ENCODE data around the gene RHOU. TPM values are rescaled to one million over a fixed set of nuclear protein-coding genes. Genes with fewer than 3 reads are reported as not detected.
A peak's percentile ranks its signal among the peaks of the same experiment; 100 is the strongest.

Gene RHOU
- total and polyA plus RNA-seq, 2 of the 13 experiments (the other 11 are each of a cell fraction or from before 2014, with no cell fraction given): 11.9 to 18.5 TPM

DNA sequence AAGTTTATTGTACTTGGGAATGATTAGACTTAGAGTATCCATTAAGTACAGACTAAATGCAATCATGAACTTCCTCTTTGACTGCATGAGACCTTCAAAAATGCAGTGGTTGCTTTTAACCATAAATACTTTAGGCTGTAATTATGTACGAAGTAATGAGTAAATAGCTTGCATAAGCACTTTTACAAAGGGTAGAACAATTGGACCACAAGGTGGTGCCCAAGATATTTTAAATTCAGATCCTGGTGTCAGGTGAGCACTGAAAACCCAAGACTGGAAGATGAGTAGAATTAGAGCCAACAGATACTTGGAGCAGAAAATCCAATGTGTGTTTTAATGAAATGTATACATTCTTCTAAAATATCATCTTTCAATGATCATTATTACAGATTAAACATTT, 43.4 kb upstream of the RHOU start:
- no peaks in the 10 kb centered on the region for H3K9me3 ChIP-seq (ENCODE audit: low read length)
- in situ Hi-C loops (cut with HindIII; ENCODE audit: extremely low pct_ligation_motif_present, low pct_unique_long_range_greater_than_20kb): loop anchor here (10.0 kb wide), 2 partner anchors 463 to 543 kb away; no protein-coding TSS in a partner anchor
- ATAC-seq (0 out of 3 replicates have a peak, but pooled peaks have one; percentile 40), DNase-seq (ENCODE audit: low spot score) (peak; percentile 72), FAIRE-seq (peak; percentile 28)
- no peaks in the 10 kb centered on the region for H3K79me2 ChIP-seq (ENCODE audit: insufficient read depth, low read length)
- H3K4me3 ChIP-seq (replicated peaks in 1 of 3; ENCODE audit: insufficient read depth in 1 of 3, low read depth in 2 of 3, low read length in 3 of 3): no peak overlapping the region
- 0% methylated on average over 1 of the region's 1 CpG for WGBS (ENCODE audit: low lambda C conversion rate)
- H3K27ac ChIP-seq (ENCODE audit: extremely low read length, insufficient read depth, low read length): no peak overlapping the region
- ChIA-PET POLR2A (no interaction called here), CTCF (ENCODE audit: low intra/inter-chr PET ratio, low total read pairs) (interaction anchor here (0.8 to 1.3 kb wide), 3 partner anchors 464 to 565 kb away, joined by 3 to 6 read pairs (median 3); no protein-coding TSS in a partner anchor)
- H3K27me3 ChIP-seq (ENCODE audit: control insufficient read depth in 1 of 2, insufficient read depth in 2 of 2, low read length in 2 of 2): no peaks in the 10 kb centered on the region; a peak in 1 of 5 replicates
- no TSS peak for BruUV-seq (replicated peaks)
- H3K36me3 ChIP-seq (replicated peaks in 1 of 2; ENCODE audit: control insufficient read depth in 1 of 2, insufficient read depth in 2 of 2, low read length in 2 of 2): no peaks in the 10 kb centered on the region
- no peaks in the 10 kb centered on the region for H4K20me1 ChIP-seq (ENCODE audit: insufficient read depth, low read length)
- no peak overlapping the region for H3K9ac ChIP-seq (ENCODE audit: insufficient read depth, low read depth, low read length)
- no peak overlapping the region for H3K4me2 ChIP-seq (ENCODE audit: low read depth, low read length)
- H2AFZ ChIP-seq (ENCODE audit: low read length): no peak overlapping the region
- peaks cover 17% of the 10 kb centered on the region; the same call in 1 of the 2 replicates for H3K4me1 ChIP-seq (ENCODE audit: insufficient read depth, low read length)
- intact Hi-C loops (cut with micrococcal nuclease; ENCODE audit: unreplicated experiment): loop anchor here (2.0 to 10.0 kb wide), 3 partner anchors 457 to 563 kb away; no protein-coding TSS in a partner anchor
- TF ChIP-seq SMYD3 (CRISPR knock-in tag; IDR thresholded peaks at IDR 0.05): no peak
- TF ChIP-seq, protein P1, sequence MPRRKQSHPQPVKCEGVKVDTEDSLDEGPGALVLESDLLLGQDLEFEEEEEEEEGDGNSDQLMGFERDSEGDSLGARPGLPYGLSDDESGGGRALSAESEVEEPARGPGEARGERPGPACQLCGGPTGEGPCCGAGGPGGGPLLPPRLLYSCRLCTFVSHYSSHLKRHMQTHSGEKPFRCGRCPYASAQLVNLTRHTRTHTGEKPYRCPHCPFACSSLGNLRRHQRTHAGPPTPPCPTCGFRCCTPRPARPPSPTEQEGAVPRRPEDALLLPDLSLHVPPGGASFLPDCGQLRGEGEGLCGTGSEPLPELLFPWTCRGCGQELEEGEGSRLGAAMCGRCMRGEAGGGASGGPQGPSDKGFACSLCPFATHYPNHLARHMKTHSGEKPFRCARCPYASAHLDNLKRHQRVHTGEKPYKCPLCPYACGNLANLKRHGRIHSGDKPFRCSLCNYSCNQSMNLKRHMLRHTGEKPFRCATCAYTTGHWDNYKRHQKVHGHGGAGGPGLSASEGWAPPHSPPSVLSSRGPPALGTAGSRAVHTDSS (CRISPR knock-in tag; conservative IDR thresholded peaks at IDR 0.05): no peak
- no peak for TF ChIP-seq ZNF569 (CRISPR knock-in tag; IDR thresholded peaks at IDR 0.05; ENCODE audit: borderline replicate concordance)
- TF ChIP-seq ZNF263 (CRISPR knock-in tag; IDR thresholded peaks at IDR 0.05): no peak
- peak; percentile 39; the same call in 1 of the 2 replicates for TF ChIP-seq RFX5 (IDR thresholded peaks at IDR 0.05; ENCODE audit: low read depth, low read length)
- no peak for TF ChIP-seq ZNF589 (CRISPR knock-in tag; conservative IDR thresholded peaks at IDR 0.05)
- TF ChIP-seq, protein P2, sequence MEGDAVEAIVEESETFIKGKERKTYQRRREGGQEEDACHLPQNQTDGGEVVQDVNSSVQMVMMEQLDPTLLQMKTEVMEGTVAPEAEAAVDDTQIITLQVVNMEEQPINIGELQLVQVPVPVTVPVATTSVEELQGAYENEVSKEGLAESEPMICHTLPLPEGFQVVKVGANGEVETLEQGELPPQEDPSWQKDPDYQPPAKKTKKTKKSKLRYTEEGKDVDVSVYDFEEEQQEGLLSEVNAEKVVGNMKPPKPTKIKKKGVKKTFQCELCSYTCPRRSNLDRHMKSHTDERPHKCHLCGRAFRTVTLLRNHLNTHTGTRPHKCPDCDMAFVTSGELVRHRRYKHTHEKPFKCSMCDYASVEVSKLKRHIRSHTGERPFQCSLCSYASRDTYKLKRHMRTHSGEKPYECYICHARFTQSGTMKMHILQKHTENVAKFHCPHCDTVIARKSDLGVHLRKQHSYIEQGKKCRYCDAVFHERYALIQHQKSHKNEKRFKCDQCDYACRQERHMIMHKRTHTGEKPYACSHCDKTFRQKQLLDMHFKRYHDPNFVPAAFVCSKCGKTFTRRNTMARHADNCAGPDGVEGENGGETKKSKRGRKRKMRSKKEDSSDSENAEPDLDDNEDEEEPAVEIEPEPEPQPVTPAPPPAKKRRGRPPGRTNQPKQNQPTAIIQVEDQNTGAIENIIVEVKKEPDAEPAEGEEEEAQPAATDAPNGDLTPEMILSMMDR (CRISPR knock-in tag; IDR thresholded peaks at IDR 0.05): peak; percentile 60
- TF ChIP-seq SMC3 (IDR thresholded peaks at IDR 0.05; ENCODE audit: low read length): peak; percentile 56; the same call in 1 of the 2 replicates
- no peak for TF ChIP-seq RBM39 (IDR thresholded peaks at IDR 0.05; ENCODE audit: low read depth, low read length, poor library complexity, severe bottlenecking)
- TF ChIP-seq FOXA1 (IDR thresholded peaks at IDR 0.05): no peak
- peak; percentile 32; the same call in 1 of the 2 replicates for TF ChIP-seq FOXA1 (CRISPR knock-in tag; IDR thresholded peaks at IDR 0.05)
- peak; percentile 38; the same call in 1 of the 2 replicates for TF ChIP-seq ZFP36L1 (CRISPR knock-in tag; IDR thresholded peaks at IDR 0.05)
- no peak for TF ChIP-seq EZH2 (conservative IDR thresholded peaks at IDR 0.05; ENCODE audit: low read depth, low read length)
- no peak for TF ChIP-seq RBAK (CRISPR knock-in tag; IDR thresholded peaks at IDR 0.05)
- TF ChIP-seq, protein P3, sequence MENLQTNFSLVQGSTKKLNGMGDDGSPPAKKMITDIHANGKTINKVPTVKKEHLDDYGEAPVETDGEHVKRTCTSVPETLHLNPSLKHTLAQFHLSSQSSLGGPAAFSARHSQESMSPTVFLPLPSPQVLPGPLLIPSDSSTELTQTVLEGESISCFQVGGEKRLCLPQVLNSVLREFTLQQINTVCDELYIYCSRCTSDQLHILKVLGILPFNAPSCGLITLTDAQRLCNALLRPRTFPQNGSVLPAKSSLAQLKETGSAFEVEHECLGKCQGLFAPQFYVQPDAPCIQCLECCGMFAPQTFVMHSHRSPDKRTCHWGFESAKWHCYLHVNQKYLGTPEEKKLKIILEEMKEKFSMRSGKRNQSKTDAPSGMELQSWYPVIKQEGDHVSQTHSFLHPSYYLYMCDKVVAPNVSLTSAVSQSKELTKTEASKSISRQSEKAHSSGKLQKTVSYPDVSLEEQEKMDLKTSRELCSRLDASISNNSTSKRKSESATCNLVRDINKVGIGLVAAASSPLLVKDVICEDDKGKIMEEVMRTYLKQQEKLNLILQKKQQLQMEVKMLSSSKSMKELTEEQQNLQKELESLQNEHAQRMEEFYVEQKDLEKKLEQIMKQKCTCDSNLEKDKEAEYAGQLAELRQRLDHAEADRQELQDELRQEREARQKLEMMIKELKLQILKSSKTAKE (CRISPR knock-in tag; IDR thresholded peaks at IDR 0.05; ENCODE audit: borderline replicate concordance): no peak
- TF ChIP-seq ZNF781 (CRISPR knock-in tag; IDR thresholded peaks at IDR 0.05; ENCODE audit: borderline replicate concordance, not compliant biosample characterization): no peak
- no peak for TF ChIP-seq ZFP90 (CRISPR knock-in tag; IDR thresholded peaks at IDR 0.05; ENCODE audit: borderline replicate concordance)
- no peak for TF ChIP-seq TCF7 (IDR thresholded peaks at IDR 0.05; ENCODE audit: low read depth)
- no peak for TF ChIP-seq SRSF4 (IDR thresholded peaks at IDR 0.05; ENCODE audit: low read depth, low read length, poor library complexity, severe bottlenecking)
- TF ChIP-seq MAFK (conservative IDR thresholded peaks at IDR 0.05 in 1 of 2, IDR thresholded peaks at IDR 0.05 in 1 of 2; ENCODE audit: low read length in 2 of 2): peak; percentile 99

Data from HepG2 (cell line).